Inferior parietal cortex (tissue), 1 donor: ENCODE measurements around the gene CD55.
A peak's percentile ranks its signal among the peaks of the same experiment; 100 is the strongest.
"Not testable (repeated sequence)": the region's sequence is repeated elsewhere in the genome, so short reads cannot be mapped to it uniquely, and the experiment has no call there.

Experiments
- DNase-seq: peaks from one replicate; pipeline ENCODE4 v3.0.0-alpha.2; 2016; ENCODE audit errors: extremely low spot score

CD55 gene

GRCh38 chr1:207305489-207305873 lies 16.0 kb upstream of the CD55 start:
- no peak for DNase-seq

DNA sequence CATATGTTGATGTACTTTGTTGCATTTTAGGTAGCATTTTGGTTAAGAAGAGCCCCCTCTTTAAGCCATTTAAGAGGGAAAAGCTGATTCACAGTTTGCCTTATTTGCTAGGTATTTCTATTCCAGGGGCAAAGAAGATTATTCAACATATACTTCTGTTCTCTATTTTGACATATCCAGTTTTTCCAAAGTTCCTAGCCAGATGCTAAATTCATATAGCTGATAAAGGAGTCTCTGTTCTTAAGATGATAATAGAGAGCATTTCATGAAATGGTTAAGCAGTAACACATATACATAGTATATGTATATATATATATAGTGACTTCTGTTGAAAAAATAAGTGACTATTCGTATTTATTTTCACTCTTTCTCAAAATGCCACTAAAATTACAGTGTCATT lies 15.5 kb upstream of the CD55 start:
- no peak for DNase-seq

GRCh38 chr1:207306603-207307002 lies 14.9 kb upstream of the CD55 start:
- no peak for DNase-seq

- DNase-seq = no peak
These were observed 12.9 kb upstream of the CD55 start for GRCh38 chr1:207308451-207309190.

DNA sequence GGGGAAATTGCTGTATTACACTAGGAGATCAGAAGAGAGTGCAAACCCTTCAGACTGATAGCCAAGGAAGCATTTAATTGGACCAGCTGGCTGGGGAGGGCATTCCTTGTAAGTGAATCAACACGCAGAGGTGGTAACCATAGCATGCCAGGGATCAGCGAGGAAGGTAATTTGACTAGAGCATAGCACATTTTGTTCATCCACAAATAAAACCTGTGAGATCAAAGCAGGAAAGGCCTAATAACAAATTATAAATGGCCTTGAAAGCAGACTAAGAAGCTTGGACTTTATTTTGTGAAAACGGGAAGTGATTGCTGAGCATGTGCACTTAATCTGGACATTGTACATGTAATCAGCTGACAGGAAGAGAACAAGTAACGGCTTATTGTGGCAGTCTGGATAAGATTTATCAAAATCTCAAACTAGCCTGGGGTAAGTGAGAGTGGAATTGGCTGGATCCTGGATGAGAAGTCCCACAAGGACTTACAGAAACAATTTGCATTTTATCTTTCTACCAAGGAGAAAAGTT lies 11.7 kb upstream of the CD55 start:
- no peak for DNase-seq

DNA sequence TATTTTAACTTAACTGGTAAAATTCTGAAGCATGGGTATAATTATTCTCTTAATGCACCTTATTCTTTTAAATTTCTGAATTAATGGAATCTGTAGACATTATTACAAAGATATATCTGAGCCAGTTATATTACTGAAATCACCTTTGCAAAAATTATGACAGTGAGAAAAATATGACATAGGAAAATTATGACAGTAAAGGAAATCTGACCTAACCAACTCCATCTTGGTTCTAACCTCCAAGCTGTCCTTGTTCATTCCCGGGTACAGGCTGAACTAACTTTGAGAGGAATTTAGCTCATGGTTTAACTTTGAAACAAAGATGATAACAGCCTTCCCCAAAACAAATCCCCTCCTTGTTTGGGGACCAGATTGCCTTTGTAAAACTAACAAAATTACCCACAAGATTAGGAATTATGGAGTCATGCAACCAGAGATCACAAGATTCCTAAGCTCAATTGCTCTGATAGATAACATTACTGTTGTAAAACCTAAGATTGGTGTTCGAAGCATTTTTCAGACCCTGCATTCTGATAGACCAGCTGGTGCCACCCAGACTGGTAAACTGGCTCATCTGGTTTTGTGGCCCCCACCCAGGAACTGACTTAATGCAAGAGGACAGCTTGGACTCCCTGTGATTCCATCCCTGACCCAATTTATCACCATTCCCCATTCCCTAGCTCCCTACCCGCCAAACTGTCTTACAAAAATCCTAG lies 9.4 kb upstream of the CD55 start:
- no peak for DNase-seq

GRCh38 chr1:207312604-207312920 lies 8.9 kb upstream of the CD55 start:
- no peak for DNase-seq

DNA sequence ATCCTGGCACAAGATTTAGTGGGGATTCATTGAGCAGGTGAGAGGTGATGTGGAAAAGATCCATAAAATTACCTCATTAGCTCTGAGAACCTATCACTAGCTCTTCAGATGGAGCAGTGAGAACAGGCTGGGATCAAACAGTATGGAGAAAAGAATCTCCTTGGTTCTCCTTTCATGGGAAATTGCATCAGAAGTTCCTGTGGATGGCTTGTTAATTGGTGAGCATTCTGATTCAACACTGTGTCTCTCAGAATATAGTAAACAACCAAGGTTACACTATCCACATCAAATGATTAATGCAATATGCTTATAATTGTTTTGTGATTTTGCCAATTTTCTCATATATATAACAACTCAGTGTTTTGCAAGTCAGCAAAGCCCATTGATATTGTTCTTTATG lies 8.3 kb upstream of the CD55 start:
- no peak for DNase-seq

DNA sequence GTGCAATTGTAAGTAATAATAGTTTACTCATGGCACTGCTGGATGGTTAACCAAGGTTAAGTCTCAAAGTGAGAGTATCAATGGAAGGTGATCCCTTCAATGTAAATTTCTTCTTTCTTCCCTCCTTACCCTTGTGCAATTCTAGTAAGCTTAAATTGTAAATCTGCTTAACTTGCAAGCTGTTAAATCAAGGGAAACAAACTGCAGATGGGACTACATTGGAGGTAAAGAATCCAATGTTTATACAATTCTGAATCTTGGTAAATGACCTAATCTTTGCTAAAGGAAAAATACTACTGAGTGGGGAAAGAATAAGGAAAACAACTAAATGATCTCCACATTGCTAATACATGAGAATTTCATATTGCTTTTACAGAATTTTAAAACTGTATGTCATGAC lies 6.7 kb upstream of the CD55 start:
- no peak for DNase-seq

DNA sequence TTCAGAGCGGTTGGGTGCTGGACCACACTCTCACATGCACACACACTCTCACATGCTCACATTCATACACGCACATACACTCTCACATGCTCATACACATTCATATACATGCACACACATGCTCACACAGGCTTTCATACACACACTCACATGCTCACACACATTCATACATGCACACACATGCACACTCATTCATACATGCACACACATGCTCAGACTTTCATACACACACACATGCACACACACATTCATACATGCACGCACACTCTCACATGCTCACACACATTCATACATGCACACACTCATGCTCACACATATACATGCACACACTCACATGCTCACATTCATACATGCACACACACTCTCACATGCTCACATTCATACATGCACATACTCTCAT lies 6.0 kb upstream of the CD55 start:
- no peak for DNase-seq

DNA sequence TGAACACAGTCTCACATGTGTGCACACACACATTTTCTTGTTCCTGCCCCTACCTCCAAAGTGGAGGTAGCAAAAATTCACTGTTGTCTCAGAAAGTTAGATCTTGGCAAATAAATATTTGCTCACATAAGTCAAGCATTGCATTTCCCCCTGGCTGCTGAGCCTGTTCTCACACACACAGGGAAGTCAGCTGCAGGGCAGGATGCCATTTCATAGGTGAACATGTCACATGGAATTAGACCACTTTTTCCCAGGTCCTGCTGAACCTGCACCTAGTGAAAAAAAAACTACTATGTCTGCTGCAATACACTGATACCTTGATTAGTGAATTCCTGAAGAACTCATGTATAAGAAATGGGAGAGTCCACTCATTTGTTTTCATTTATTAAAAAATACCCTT lies 5.3 kb upstream of the CD55 start:
- DNase-seq = no peak

GRCh38 chr1:207316622-207317391 lies 4.7 kb upstream of the CD55 start:
- no peak for DNase-seq

GRCh38 chr1:207317561-207317960 lies 3.9 kb upstream of the CD55 start:
- no peak for DNase-seq

DNA sequence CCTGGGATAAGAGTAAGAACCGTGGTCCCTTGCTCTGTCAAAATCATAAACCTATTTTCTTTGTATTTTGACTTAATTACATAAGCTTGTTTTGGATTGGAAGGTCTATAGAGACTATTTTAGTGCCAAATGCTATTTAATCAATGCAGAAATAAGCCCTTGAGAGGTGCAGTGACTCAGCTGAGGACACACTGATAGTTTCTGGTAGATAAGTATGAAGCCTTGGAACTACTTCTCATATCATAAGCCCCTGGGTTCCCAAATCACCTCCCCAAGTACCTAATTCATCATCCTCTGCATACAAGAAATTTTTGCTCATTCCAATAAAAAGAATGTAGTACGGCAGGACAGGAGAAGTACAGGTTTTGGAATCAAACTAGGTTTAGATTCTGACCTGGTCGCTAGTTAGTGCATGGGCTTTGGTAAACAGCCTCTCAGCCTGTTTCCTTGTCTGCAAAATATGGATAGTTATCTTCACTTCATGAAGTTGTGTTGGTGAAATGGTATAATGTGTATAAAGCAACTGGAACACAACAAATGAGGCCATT lies 3.3 kb upstream of the CD55 start:
- no peak for DNase-seq

DNA sequence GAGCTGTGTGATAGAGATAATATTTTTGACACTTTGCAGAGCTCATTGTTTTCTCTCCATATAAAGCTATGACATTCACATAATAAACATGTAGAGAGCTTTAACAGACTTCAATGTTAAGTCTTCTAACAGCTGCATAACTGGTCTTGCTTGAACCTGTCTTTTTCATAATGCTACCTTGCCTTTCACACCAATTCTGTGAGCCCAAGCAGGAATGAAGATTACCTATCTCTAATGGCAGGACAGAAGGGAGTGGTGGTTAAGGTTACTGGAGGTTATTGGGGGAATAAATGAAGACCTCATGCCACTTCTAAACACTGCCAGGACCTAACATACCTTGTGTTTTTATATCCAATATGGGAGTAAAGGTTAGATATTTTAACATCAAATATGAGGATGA lies 2.3 kb upstream of the CD55 start:
- DNase-seq = no peak

DNA sequence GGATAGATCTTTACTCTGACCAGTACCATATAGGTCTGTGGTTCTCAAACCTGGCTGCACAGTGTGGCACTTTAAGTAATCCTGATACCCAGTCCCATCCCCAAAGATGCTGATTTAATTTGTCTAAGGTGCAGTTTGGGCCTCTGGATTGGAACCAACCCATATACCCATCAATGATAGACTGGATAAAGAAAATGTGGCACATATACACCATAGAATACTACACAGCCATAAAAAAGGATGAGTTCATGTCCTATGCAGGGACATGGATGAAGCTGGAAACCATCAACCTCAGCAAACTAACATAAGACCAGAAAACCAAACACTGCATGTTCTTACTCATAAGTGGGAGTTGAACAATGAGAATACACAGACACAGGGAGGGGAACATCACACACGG lies 1.4 kb upstream of the CD55 start:
- DNase-seq = not testable (repeated sequence)

DNA sequence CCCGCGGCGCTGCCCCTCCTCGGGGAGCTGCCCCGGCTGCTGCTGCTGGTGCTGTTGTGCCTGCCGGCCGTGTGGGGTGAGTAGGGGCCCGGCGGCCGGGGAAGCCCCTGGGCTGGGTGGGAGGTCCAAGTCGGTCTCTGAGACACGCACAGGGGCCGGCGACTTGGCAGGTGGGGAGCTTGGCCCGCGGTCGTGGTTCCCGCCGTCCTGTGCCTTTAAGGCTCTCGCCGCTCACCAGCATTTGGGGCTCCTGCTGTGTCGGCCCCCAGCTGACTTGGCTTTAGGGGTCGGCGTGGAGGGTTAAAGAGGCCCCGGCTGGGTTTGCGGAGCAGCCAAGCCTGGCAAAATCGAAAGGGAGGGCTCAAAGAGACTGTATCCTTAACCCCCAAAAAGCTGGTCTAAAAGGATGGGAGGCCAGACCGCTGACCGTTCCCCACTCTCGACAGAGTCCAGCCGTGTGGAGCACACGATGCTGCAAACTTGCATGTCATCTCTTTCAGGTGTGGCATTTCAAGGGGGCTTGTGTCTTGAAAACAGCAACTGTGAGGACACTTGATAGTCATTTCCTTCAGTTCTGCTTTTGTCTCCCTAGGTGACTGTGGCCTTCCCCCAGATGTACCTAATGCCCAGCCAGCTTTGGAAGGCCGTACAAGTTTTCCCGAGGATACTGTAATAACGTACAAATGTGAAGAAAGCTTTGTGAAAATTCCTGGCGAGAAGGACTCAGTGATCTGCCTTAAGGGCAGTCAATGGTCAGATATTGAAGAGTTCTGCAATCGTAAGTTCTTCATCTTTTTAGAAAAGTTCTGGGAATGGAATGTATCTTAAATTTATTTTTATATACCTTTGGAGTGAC lies 540 bp downstream of the CD55 start:
- DNase-seq = peak; percentile 41

DNA sequence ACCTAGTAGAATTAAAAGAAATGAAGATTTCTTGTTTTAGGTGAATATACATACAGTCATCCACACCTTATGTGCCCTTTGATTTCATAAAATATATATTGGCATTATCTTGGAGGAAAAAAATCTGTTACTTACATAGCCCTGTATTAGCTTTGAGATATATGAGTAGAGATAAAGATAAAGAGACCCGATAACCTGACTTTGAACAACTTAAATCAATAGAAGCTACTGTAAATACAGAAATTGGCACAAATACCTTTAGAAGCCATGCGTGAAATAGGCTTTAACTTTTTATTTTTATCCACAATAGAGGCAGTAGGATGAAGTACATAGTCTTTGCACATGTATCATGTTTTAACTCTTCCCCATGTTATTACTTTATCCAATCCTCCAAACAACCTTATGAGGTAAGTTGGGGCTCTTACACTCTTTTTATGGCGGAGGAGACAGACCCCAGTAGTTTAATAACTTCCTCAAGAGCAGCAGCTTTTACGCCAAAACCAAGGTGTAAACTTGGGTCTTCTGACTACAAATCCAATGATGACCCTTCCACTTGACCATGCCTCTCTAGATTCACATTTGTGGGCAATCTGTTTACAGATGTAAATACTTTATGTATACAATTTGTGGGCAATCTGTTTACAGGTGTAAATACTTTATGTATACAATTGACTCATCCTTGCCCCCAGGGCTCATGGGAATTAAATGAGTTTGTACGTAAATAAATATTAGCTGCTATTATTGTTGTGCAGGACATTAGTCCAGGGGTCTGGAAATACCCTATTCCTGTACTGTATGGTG lies 2.1 kb downstream of the CD55 start:
- no peak for DNase-seq

DNA sequence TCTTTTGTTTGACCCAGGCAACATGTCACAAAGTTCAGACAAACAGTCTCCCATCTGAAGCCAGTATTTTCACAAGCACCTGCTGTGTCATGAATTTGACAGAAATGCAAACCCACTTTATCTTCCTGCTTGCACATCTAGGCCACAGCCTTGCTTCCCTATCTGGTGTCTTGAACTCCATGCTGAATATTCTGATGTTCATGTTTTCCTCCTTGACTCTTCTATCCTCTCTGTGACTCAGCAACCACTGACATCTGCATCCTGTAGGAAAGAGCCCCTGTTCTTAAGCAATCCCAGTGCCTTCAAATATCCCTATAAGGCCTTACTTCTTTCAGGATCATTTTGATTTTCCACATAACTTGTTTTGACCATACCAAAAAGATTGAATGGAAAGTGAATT lies 6.5 kb downstream of the CD55 start:
- no peak for DNase-seq

DNA sequence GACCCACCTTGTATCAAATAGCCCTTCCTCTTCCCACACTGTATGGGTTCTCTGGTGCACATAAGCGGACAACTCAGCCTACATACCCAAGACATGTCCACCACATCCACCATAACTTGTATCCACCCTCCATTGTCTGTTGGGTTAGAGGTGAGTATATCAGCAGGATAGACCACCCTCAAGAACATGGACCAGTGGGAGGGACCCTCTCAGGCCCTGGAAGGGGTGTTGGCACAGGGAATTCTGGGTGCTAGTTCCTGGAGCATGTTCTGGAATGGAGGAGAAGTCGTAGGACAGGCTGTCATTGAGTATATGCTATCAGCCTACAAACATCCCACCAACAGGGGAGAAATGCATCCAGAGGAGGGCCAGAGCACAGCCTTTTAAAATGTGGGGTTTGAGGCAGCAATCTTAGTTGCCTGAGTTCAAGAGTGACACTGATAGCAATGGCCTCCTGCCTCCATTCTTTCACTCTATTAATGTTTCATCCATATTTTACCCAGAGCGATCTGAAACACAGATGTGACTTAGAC lies 7.5 kb downstream of the CD55 start:
- DNase-seq = no peak
